ENCODE measurements around the gene NTM. TPM values are rescaled to one million over a fixed set of nuclear protein-coding genes. Genes with fewer than 3 reads are reported as not detected.

Gene NTM
- total and polyA plus RNA-seq, 7 donors: 0.07 to 1.1 (median 0.22) TPM; not detected in 2

GRCh38 chr11:132336781-132337535 lies 966.5 kb downstream of the NTM start:
- intact Hi-C loops (cut with DNase I): no loop called here
- no peak for DNase-seq
- 84 to 88% (median 85%) methylated on average over 12 of the region's 12 CpGs for WGBS, 3 donors

GRCh38 chr11:132337819-132338416 lies 967.5 kb downstream of the NTM start:
- ATAC-seq (no peak), DNase-seq (no peak)
- Histone ChIP-seq H3K36me3 (ENCODE audit: insufficient read depth in 1 of 2, low read depth in 1 of 2) (no peaks in the 10 kb centered on the region), H3K27ac (no peak overlapping the region), H3K4me1 (no peaks in the 10 kb centered on the region), H3K27me3 (ENCODE audit: insufficient read depth in 3 of 3, low read length in 2 of 3) (peaks cover 0 to 2% (median 0%) of the 10 kb centered on the region in 3 donors), H3K9me3 (no peaks in the 10 kb centered on the region), H3K4me3 (no peak overlapping the region)
- intact Hi-C loops (cut with DNase I): no loop called here
- TF ChIP-seq CTCF (IDR thresholded peaks at IDR 0.05): no peak
- WGBS, 3 donors: 81 to 84% (median 82%) methylated on average over 2 of the region's 2 CpGs

More at GRCh38 chr11:132336781-132337535, 966.5 kb downstream of the NTM start:
- Histone ChIP-seq H3K4me3 (no peak overlapping the region), H3K9me3 (no peaks in the 10 kb centered on the region), H3K4me1 (no peaks in the 10 kb centered on the region), H3K36me3 (ENCODE audit: insufficient read depth in 1 of 2, low read depth in 1 of 2) (no peaks in the 10 kb centered on the region), H3K27ac (no peak overlapping the region), H3K27me3 (ENCODE audit: insufficient read depth in 3 of 3, low read length in 2 of 3) (peaks cover 0 to 2% (median 0%) of the 10 kb centered on the region in 3 donors)
- ATAC-seq: no peak
- no peak for TF ChIP-seq CTCF (IDR thresholded peaks at IDR 0.05)

- Histone ChIP-seq H3K9me3 (no peaks in the 10 kb centered on the region), H3K4me1 (no peaks in the 10 kb centered on the region), H3K27ac (no peak overlapping the region), H3K27me3 (ENCODE audit: insufficient read depth in 3 of 3, low read length in 2 of 3) (peaks cover 0 to 2% (median 0%) of the 10 kb centered on the region in 3 donors), H3K36me3 (ENCODE audit: insufficient read depth in 1 of 2, low read depth in 1 of 2) (no peaks in the 10 kb centered on the region), H3K4me3 (no peak overlapping the region)
- no peak for TF ChIP-seq CTCF (IDR thresholded peaks at IDR 0.05)
- ATAC-seq (no peak), DNase-seq (no peak)
- 33 to 39% (median 37%) methylated on average over 3 of the region's 3 CpGs for WGBS, 3 donors
- intact Hi-C loops (cut with DNase I): no loop called here
These were observed 972.0 kb downstream of the NTM start for GRCh38 chr11:132342408-132342807.

GRCh38 chr11:132343445-132344175 lies 973.2 kb downstream of the NTM start:
- H3K27ac ChIP-seq: no peak overlapping the region
- intact Hi-C loops (cut with DNase I): no loop called here
- ATAC-seq: no peak
- DNase-seq: no peak
- WGBS, 3 donors: 18 to 21% (median 20%) methylated on average over 5 of the region's 5 CpGs
- no peaks in the 10 kb centered on the region for H3K9me3 ChIP-seq
- no peaks in the 10 kb centered on the region for H3K4me1 ChIP-seq
- no peak overlapping the region for H3K4me3 ChIP-seq
- peaks cover 0 to 2% (median 0%) of the 10 kb centered on the region in 3 donors for H3K27me3 ChIP-seq (ENCODE audit: insufficient read depth in 3 of 3, low read length in 2 of 3)
- no peaks in the 10 kb centered on the region for H3K36me3 ChIP-seq (ENCODE audit: insufficient read depth in 1 of 2, low read depth in 1 of 2)
- TF ChIP-seq CTCF (IDR thresholded peaks at IDR 0.05): no peak

Data from psoas muscle (tissue), 8 donors.